Common myeloid progenitor, CD34-positive (primary cell): Measurements from ENCODE around the gene TSPAN32.
A peak's percentile ranks its signal among the peaks of the same experiment; 100 is the strongest.
"Not testable (repeated sequence)": the region's sequence is repeated elsewhere in the genome, so short reads cannot be mapped to it uniquely, and the experiment has no call there.

Experiments
- CTCF ChIA-PET: fragments of 350-600 bp; sonication (Branson Sonifier 250); formaldehyde crosslinking; loops from one replicate; lab custom pipeline; 2021; ENCODE audit warnings: antibody characterized with exemption; lab: Charles Lee
- POLR2A ChIA-PET: fragments of 350-600 bp; sonication (Branson Sonifier 250); formaldehyde crosslinking; loops from one replicate; lab custom pipeline; 2021; ENCODE audit warnings: antibody characterized with exemption; lab: Charles Lee
- DNase-seq, 3 donors: peaks; one replicate each; pipeline versions ENCODE4 v3.0.0 to v3.0.0-alpha.2; 2013
- H3K27ac ChIP-seq, 2 experiments: 1 replicate in 1 of 2; 2 replicates in 1 of 2; pipeline ENCODE4 v1.7.0; 2013; ENCODE audit warnings: inconsistent platforms in 2 of 2, low read length in 2 of 2, mild to moderate bottlenecking in 2 of 2, low read depth in 1 of 2, moderate library complexity in 1 of 2; ENCODE audit not compliant: severe bottlenecking in 2 of 2, insufficient read depth in 1 of 2, poor library complexity in 1 of 2
- H3K27me3 ChIP-seq, 5 experiments: replicated peaks in 2 of 5; 1 replicate in 3 of 5; 2 replicates in 2 of 5; pipeline versions ENCODE4 v1.6.1 to v1.7.0; 2013; ENCODE audit warnings: low read length in 4 of 5, mild to moderate bottlenecking in 2 of 5, moderate library complexity in 2 of 5, inconsistent platforms in 1 of 5; ENCODE audit not compliant: insufficient read depth in 5 of 5, control insufficient read depth in 4 of 5
- H3K36me3 ChIP-seq, 4 experiments: 1 replicate in 2 of 4; 2 replicates in 2 of 4; pipeline versions ENCODE4 v1.6.1 to v1.7.0; 2013; ENCODE audit warnings: low read length in 3 of 4, control low read depth in 1 of 4, mild to moderate bottlenecking in 1 of 4; ENCODE audit not compliant: control insufficient read depth in 4 of 4, insufficient read depth in 4 of 4
- H3K4me1 ChIP-seq, 4 experiments: 1 replicate in 3 of 4; 2 replicates in 1 of 4; pipeline versions ENCODE4 v1.6.1 to v1.7.1; 2013; ENCODE audit warnings: low read length in 3 of 4, mild to moderate bottlenecking in 3 of 4, control low read depth in 1 of 4, inconsistent platforms in 1 of 4, moderate library complexity in 1 of 4; ENCODE audit not compliant: control insufficient read depth in 4 of 4, insufficient read depth in 4 of 4; ENCODE audit errors: control extremely low read depth in 1 of 4
- H3K4me3 ChIP-seq, 7 experiments: 1 replicate in 4 of 7; 2 replicates in 3 of 7; pipeline versions ENCODE4 v1.5.1 to v1.7.0; 2013; ENCODE audit warnings: mild to moderate bottlenecking in 7 of 7, low read length in 6 of 7, moderate library complexity in 6 of 7, inconsistent platforms in 2 of 7, low read depth in 2 of 7, control low read depth in 1 of 7; ENCODE audit not compliant: insufficient read depth in 4 of 7, control insufficient read depth in 1 of 7; ENCODE audit errors: extremely low read depth in 1 of 7
- H3K9me3 ChIP-seq, 5 experiments: 1 replicate in 4 of 5; 2 replicates in 1 of 5; pipeline versions ENCODE4 v1.6.1 to v1.7.1; 2013; ENCODE audit warnings: low read length in 4 of 5, mild to moderate bottlenecking in 2 of 5, inconsistent platforms in 1 of 5, low read depth in 1 of 5, moderate library complexity in 1 of 5; ENCODE audit not compliant: control insufficient read depth in 4 of 5, insufficient read depth in 2 of 5; ENCODE audit errors: control extremely low read depth in 1 of 5
- WGBS: methylation state at CpG from one replicate; pipeline ENCODE4 v1.1.5; 2013; ENCODE audit not compliant: insufficient coverage; 5-methylcytosine and 5-hydroxymethylcytosine counted together

TSPAN32 gene

DNA sequence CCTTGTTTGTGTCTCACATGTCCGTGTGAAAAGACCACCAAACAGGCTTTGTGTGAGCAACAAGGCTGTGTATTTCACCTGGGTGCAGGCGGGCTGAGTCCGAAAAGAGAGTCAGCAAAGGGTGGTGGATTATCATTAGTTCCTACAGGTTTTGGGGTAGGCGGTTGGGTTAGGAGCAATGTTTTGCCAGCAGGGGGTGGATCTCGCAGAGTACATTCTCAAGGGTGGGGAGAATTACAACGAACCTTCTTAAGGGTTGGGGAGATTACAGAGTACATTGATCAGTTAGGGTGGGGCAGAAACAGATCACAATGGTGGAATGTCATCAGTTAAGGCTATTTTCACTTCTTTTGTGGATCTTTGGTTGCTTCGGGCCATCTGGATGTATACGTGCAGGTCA is 36.9 kb downstream of the TSPAN32 start:
- H3K27ac ChIP-seq, CTCF ChIA-PET, POLR2A ChIA-PET, H3K9me3 ChIP-seq, H3K27me3 ChIP-seq, H3K4me3 ChIP-seq, H3K4me1 ChIP-seq, H3K36me3 ChIP-seq: not testable (repeated sequence)
- 87% methylated on average over 8 of the region's 8 CpGs for WGBS
- peak in 2 of 3 donors; percentile 5 to 24 for DNase-seq

DNA sequence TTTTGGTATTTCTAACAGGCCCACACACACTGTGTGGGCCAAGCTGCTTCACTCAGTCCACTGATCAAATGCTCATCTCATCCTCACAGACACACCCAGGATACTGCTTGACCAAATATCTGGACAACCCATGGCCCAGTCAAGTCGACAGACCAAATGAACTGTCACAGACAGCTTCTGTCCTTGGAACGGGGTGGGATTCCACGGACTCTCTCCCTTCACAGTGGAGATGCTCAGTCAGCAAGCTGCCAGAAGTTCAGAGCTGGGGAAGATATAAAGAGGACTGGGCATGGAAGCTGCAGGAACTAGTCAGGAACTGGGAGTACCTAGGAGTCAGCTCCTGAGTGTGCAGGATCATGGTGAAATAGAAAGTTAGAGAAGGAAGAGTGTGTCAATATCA is 40.7 kb downstream of the TSPAN32 start:
- Histone ChIP-seq H3K27ac (no peak overlapping the region), H3K27me3 (peaks cover 0 to 3% (median 0%) of the 10 kb centered on the region in 5 experiments), H3K4me1 (no peaks in the 10 kb centered on the region), H3K9me3 (peaks cover 0 to 19% (median 5%) of the 10 kb centered on the region in 5 experiments), H3K4me3 (no peak overlapping the region), H3K36me3 (no peaks in the 10 kb centered on the region)
- WGBS = 94% methylated on average over 3 of the region's 3 CpGs
- no peak for DNase-seq
- ChIA-PET CTCF (no interaction called here), POLR2A (interaction anchor here (1.1 kb wide), 1 partner anchor 35 kb away, joined by 3 read pairs; no protein-coding TSS in a partner anchor)

GRCh38 chr11:2342981-2343380 is 41.2 kb downstream of the TSPAN32 start:
- Histone ChIP-seq H3K27me3 (peaks cover 0 to 3% (median 0%) of the 10 kb centered on the region in 5 experiments), H3K27ac (no peak overlapping the region), H3K9me3 (peaks cover 0 to 20% (median 5%) of the 10 kb centered on the region in 5 experiments), H3K4me3 (no peak overlapping the region), H3K36me3 (no peaks in the 10 kb centered on the region), H3K4me1 (no peaks in the 10 kb centered on the region)
- ChIA-PET POLR2A (no interaction called here), CTCF (no interaction called here)
- DNase-seq = no peak
- WGBS = 72% methylated on average over 4 of the region's 5 CpGs

GRCh38 chr11:2343502-2343901 is 41.7 kb downstream of the TSPAN32 start:
- CTCF ChIA-PET = no interaction called here
- no peak for DNase-seq
- Histone ChIP-seq H3K36me3 (no peaks in the 10 kb centered on the region), H3K4me1 (no peaks in the 10 kb centered on the region), H3K27me3 (peaks cover 0 to 3% (median 0%) of the 10 kb centered on the region in 5 experiments), H3K4me3 (no peak overlapping the region), H3K27ac (no peak overlapping the region), H3K9me3 (peaks cover 0 to 22% (median 7%) of the 10 kb centered on the region in 5 experiments)
- 82% methylated on average over 4 of the region's 4 CpGs for WGBS
- POLR2A ChIA-PET = no interaction called here

DNA sequence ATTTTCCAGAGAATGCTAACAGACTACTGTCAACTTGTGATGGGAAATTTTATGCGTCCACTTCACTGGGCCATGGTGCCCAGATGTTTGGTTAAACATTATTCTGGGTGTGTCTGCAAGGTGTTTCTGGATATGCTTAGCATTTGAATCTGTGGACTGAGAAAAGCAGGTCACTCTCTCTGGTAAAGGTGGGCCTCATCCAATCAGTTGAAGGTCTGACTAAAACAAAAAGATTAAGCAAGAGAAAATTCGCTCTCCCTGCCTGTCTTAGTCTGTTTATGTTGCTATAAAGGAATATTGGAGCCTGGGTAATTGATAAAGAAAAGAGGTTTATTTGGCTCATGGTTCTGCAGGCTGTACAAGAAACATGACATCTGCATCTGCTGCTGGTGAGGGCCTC is 43.2 kb downstream of the TSPAN32 start:
- no peaks in the 10 kb centered on the region for H3K36me3 ChIP-seq
- H3K27ac ChIP-seq = no peak overlapping the region
- peaks cover 0 to 5% (median 0%) of the 10 kb centered on the region in 5 experiments for H3K27me3 ChIP-seq
- POLR2A ChIA-PET = no interaction called here
- H3K9me3 ChIP-seq = peaks cover 0 to 31% (median 11%) of the 10 kb centered on the region in 5 experiments
- no peak overlapping the region for H3K4me3 ChIP-seq
- DNase-seq = no peak
- WGBS = 90% methylated on average over 2 of the region's 2 CpGs
- CTCF ChIA-PET = interaction anchor here (1.1 to 1.5 kb wide), 3 partner anchors 22 to 40 kb away, joined by 3 to 5 read pairs (median 3); no protein-coding TSS in a partner anchor
- H3K4me1 ChIP-seq = no peaks in the 10 kb centered on the region

GRCh38 chr11:2346014-2346413 is 44.2 kb downstream of the TSPAN32 start:
- Histone ChIP-seq H3K36me3 (no peaks in the 10 kb centered on the region), H3K4me3 (no peak overlapping the region), H3K9me3 (peaks cover 0 to 31% (median 11%) of the 10 kb centered on the region in 5 experiments), H3K4me1 (no peaks in the 10 kb centered on the region), H3K27ac (no peak overlapping the region), H3K27me3 (peaks cover 0 to 4% (median 0%) of the 10 kb centered on the region in 5 experiments)
- POLR2A ChIA-PET = no interaction called here
- 100% methylated on average over 2 of the region's 4 CpGs for WGBS
- CTCF ChIA-PET = interaction anchor here (1.1 to 1.5 kb wide), 3 partner anchors 21 to 41 kb away, joined by 3 to 5 read pairs (median 3); no protein-coding TSS in a partner anchor
- DNase-seq = no peak

DNA sequence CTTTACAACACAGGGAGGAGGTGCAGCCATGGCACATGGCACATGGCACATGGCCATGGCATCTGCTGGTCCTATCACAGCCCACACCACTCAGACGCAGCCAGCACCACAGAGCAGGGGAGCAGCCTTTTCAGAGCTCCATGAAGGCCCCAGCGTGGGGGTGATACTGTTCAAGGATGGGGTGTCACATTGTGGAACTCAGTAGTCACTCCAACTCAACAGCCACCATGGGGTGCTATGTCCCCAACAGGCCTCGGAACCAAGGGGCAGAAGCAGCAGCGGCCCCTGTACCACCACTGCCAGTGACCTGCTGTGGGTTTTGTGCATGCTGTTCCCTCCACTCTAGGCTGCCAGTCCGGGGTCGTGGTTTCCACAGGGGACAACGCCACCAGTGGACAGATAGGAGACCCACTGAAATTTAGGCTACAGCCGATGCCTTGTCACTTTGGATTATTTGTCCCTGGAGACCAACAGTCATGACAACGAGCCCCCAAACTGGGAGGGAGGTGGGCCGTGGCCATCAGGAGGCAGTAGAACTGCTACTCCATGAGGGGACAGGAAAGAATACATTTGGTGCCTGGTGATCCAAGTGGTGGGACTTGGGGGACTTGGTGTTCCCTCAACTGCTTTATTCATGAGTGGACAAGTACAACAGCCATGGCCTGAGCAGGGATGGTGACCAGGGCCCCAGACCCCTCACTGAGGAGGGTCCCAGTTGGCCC is 44.9 kb downstream of the TSPAN32 start:
- Histone ChIP-seq H3K27ac (no peak overlapping the region), H3K36me3 (no peaks in the 10 kb centered on the region), H3K4me3 (no peak overlapping the region), H3K27me3 (peaks cover 0 to 7% (median 0%) of the 10 kb centered on the region in 5 experiments), H3K4me1 (no peaks in the 10 kb centered on the region), H3K9me3 (peaks cover 0 to 31% (median 11%) of the 10 kb centered on the region in 5 experiments)
- ChIA-PET CTCF (interaction anchor here (1.4 kb wide), 1 partner anchor 21 kb away, joined by 3 read pairs; no protein-coding TSS in a partner anchor), POLR2A (no interaction called here)
- DNase-seq = no peak
- 88% methylated on average over 10 of the region's 10 CpGs for WGBS
